ENCODE measurements around the gene PLCB1. TPM values are rescaled to one million over a fixed set of nuclear protein-coding genes. Genes with fewer than 3 reads are reported as not detected.
"Not testable (repeated sequence)": the region's sequence is repeated elsewhere in the genome, so short reads cannot be mapped to it uniquely, and the experiment has no call there.

PLCB1 gene
- total RNA-seq, 2 experiments from 2014 or later: 6.1 to 6.2 TPM

- ATAC-seq (ENCODE audit: low read depth); POLR2A ChIA-PET; H3K4me3 Mint-ChIP-seq; H3K27me3 Mint-ChIP-seq; H3K27ac Mint-ChIP-seq; H3K4me1 Mint-ChIP-seq; H3K36me3 Mint-ChIP-seq; H3K9me3 Mint-ChIP-seq; DNase-seq: not testable (repeated sequence)
Measured at GRCh38 chr20:8436938-8437337, 304.9 kb downstream of the PLCB1 start.

GRCh38 chr20:8438748-8439147 lies 306.7 kb downstream of the PLCB1 start:
- no peaks in the 10 kb centered on the region for H3K36me3 Mint-ChIP-seq
- peaks cover 1% of the 10 kb centered on the region for H3K9me3 Mint-ChIP-seq
- H3K4me3 Mint-ChIP-seq: no peak overlapping the region
- H3K4me1 Mint-ChIP-seq: no peaks in the 10 kb centered on the region
- POLR2A ChIA-PET: no interaction called here
- ATAC-seq (ENCODE audit: low read depth) (no peak), DNase-seq (no peak)
- no peak overlapping the region for H3K27ac Mint-ChIP-seq
- peaks cover 2% of the 10 kb centered on the region for H3K27me3 Mint-ChIP-seq

GRCh38 chr20:8443464-8444072 lies 311.5 kb downstream of the PLCB1 start:
- Mint-ChIP-seq H3K36me3 (no peaks in the 10 kb centered on the region), H3K27ac (no peak overlapping the region), H3K9me3 (peaks cover 3% of the 10 kb centered on the region), H3K4me3 (no peak overlapping the region), H3K4me1 (no peaks in the 10 kb centered on the region), H3K27me3 (no peaks in the 10 kb centered on the region)
- POLR2A ChIA-PET: no interaction called here
- DNase-seq (no peak), ATAC-seq (ENCODE audit: low read depth) (no peak)

GRCh38 chr20:8447262-8448120 lies 315.4 kb downstream of the PLCB1 start:
- Mint-ChIP-seq H3K27ac (no peak overlapping the region), H3K4me3 (no peak overlapping the region), H3K4me1 (no peaks in the 10 kb centered on the region), H3K36me3 (no peaks in the 10 kb centered on the region), H3K27me3 (no peaks in the 10 kb centered on the region), H3K9me3 (peaks cover 2% of the 10 kb centered on the region)
- POLR2A ChIA-PET: no interaction called here
- DNase-seq (no peak), ATAC-seq (ENCODE audit: low read depth) (no peak)

- ATAC-seq (ENCODE audit: low read depth): no peak
- H3K4me3 Mint-ChIP-seq: no peak overlapping the region
Measured at GRCh38 chr20:8449123-8449522, 317.1 kb downstream of the PLCB1 start.

GRCh38 chr20:8454137-8454712 lies 322.2 kb downstream of the PLCB1 start:
- H3K27ac Mint-ChIP-seq: no peak overlapping the region
- H3K27me3 Mint-ChIP-seq: no peaks in the 10 kb centered on the region
- H3K36me3 Mint-ChIP-seq: no peaks in the 10 kb centered on the region
- POLR2A ChIA-PET: no interaction called here
- peaks cover 2% of the 10 kb centered on the region for H3K4me1 Mint-ChIP-seq
- DNase-seq (no peak), ATAC-seq (ENCODE audit: low read depth) (no peak)
- no peak overlapping the region for H3K4me3 Mint-ChIP-seq
- no peaks in the 10 kb centered on the region for H3K9me3 Mint-ChIP-seq

More at GRCh38 chr20:8449123-8449522, 317.1 kb downstream of the PLCB1 start:
- POLR2A ChIA-PET: no interaction called here
- Mint-ChIP-seq H3K9me3 (no peaks in the 10 kb centered on the region), H3K27me3 (no peaks in the 10 kb centered on the region), H3K36me3 (no peaks in the 10 kb centered on the region), H3K27ac (no peak overlapping the region), H3K4me1 (no peaks in the 10 kb centered on the region)
- no peak for DNase-seq

- no peak for ATAC-seq (ENCODE audit: low read depth)
- no peak for DNase-seq
- Mint-ChIP-seq H3K9me3 (no peaks in the 10 kb centered on the region), H3K36me3 (no peaks in the 10 kb centered on the region), H3K4me1 (peaks cover 2% of the 10 kb centered on the region), H3K4me3 (no peak overlapping the region), H3K27me3 (no peaks in the 10 kb centered on the region), H3K27ac (no peak overlapping the region)
- POLR2A ChIA-PET: no interaction called here
Measured at GRCh38 chr20:8456765-8457164, 324.7 kb downstream of the PLCB1 start.

- Mint-ChIP-seq H3K36me3 (no peaks in the 10 kb centered on the region), H3K27ac (no peak overlapping the region), H3K9me3 (no peaks in the 10 kb centered on the region), H3K27me3 (no peaks in the 10 kb centered on the region), H3K4me3 (no peak overlapping the region), H3K4me1 (peaks cover 2% of the 10 kb centered on the region)
- ATAC-seq (ENCODE audit: low read depth): no peak
- no peak for DNase-seq
- POLR2A ChIA-PET: no interaction called here
Measured at GRCh38 chr20:8457978-8458377, 325.9 kb downstream of the PLCB1 start.

GRCh38 chr20:8461186-8461585 lies 329.1 kb downstream of the PLCB1 start:
- no peak overlapping the region for H3K27ac Mint-ChIP-seq
- H3K4me1 Mint-ChIP-seq: peaks cover 2% of the 10 kb centered on the region
- no peak overlapping the region for H3K4me3 Mint-ChIP-seq
- no peaks in the 10 kb centered on the region for H3K27me3 Mint-ChIP-seq
- POLR2A ChIA-PET: no interaction called here
- DNase-seq: no peak
- no peak for ATAC-seq (ENCODE audit: low read depth)
- H3K36me3 Mint-ChIP-seq: no peaks in the 10 kb centered on the region
- H3K9me3 Mint-ChIP-seq: peaks cover 7% of the 10 kb centered on the region

- Mint-ChIP-seq H3K4me1 (no peaks in the 10 kb centered on the region), H3K9me3 (peaks cover 9% of the 10 kb centered on the region), H3K27ac (no peak overlapping the region), H3K4me3 (no peak overlapping the region), H3K36me3 (no peaks in the 10 kb centered on the region), H3K27me3 (no peaks in the 10 kb centered on the region)
- DNase-seq: no peak
- no peak for ATAC-seq (ENCODE audit: low read depth)
- POLR2A ChIA-PET: no interaction called here
Measured at GRCh38 chr20:8464368-8464767, 332.3 kb downstream of the PLCB1 start.

- ATAC-seq (ENCODE audit: low read depth); POLR2A ChIA-PET; H3K9me3 Mint-ChIP-seq; H3K4me3 Mint-ChIP-seq; H3K4me1 Mint-ChIP-seq; H3K27me3 Mint-ChIP-seq; H3K36me3 Mint-ChIP-seq; DNase-seq; H3K27ac Mint-ChIP-seq: not testable (repeated sequence)
Measured at GRCh38 chr20:8466781-8467180, 334.7 kb downstream of the PLCB1 start.

- peaks cover 5% of the 10 kb centered on the region for H3K9me3 Mint-ChIP-seq
- POLR2A ChIA-PET: no interaction called here
- no peak overlapping the region for H3K27ac Mint-ChIP-seq
- ATAC-seq (ENCODE audit: low read depth) (no peak), DNase-seq (no peak)
- H3K4me1 Mint-ChIP-seq: no peaks in the 10 kb centered on the region
- H3K4me3 Mint-ChIP-seq: no peak overlapping the region
- H3K36me3 Mint-ChIP-seq: no peaks in the 10 kb centered on the region
- H3K27me3 Mint-ChIP-seq: no peaks in the 10 kb centered on the region
Measured at GRCh38 chr20:8470156-8470555, 338.1 kb downstream of the PLCB1 start.

- no peaks in the 10 kb centered on the region for H3K27me3 Mint-ChIP-seq
- DNase-seq (no peak), ATAC-seq (ENCODE audit: low read depth) (no peak)
- POLR2A ChIA-PET: no interaction called here
- no peaks in the 10 kb centered on the region for H3K36me3 Mint-ChIP-seq
- no peaks in the 10 kb centered on the region for H3K4me1 Mint-ChIP-seq
- H3K4me3 Mint-ChIP-seq: no peak overlapping the region
- peaks cover 3% of the 10 kb centered on the region for H3K9me3 Mint-ChIP-seq
- H3K27ac Mint-ChIP-seq: no peak overlapping the region
Measured at GRCh38 chr20:8471465-8471864, 339.4 kb downstream of the PLCB1 start.

- H3K9me3 Mint-ChIP-seq: no peaks in the 10 kb centered on the region
Measured at GRCh38 chr20:8473459-8473858, 341.4 kb downstream of the PLCB1 start.

More at GRCh38 chr20:8473459-8473858, 341.4 kb downstream of the PLCB1 start:
- no peak for ATAC-seq (ENCODE audit: low read depth)
- Mint-ChIP-seq H3K27ac (no peak overlapping the region), H3K4me1 (no peaks in the 10 kb centered on the region), H3K36me3 (no peaks in the 10 kb centered on the region), H3K4me3 (no peak overlapping the region), H3K27me3 (no peaks in the 10 kb centered on the region)
- DNase-seq: no peak
- POLR2A ChIA-PET: no interaction called here

All from activated naive CD8-positive, alpha-beta T cell treated with anti-CD3 and anti-CD28 coated beads, Interleukin-2, amount 10 ng/mL, durations not matched to agents 7 days and 5 days (primary cell).